CD14-positive monocyte (primary cell): ENCODE data around the gene RBBP9. TPM values are rescaled to one million over a fixed set of nuclear protein-coding genes. Genes with fewer than 3 reads are reported as not detected.
"Not testable (repeated sequence)": the region's sequence is repeated elsewhere in the genome, so short reads cannot be mapped to it uniquely, and the experiment has no call there.

ENCODE experiments used
- DNase-seq, 3 donors: peaks; one replicate each; pipeline ENCODE4 v3.0.0-alpha.2; 2011 to 2022
- H2AFZ ChIP-seq: 2 replicates; pipeline ENCODE4 v1.6.0; 2012; ENCODE audit warnings: mild to moderate bottlenecking, low read depth, low read length, inconsistent platforms; ENCODE audit not compliant: insufficient read depth, poor library complexity, severe bottlenecking
- H3K27ac ChIP-seq, 2 donors: 1 replicate in 1 of 2; 2 replicates in 1 of 2; pipeline ENCODE4 v1.5.1; 2012 to 2013; ENCODE audit warnings: low read length in 2 of 2, control low read depth in 1 of 2, inconsistent platforms in 1 of 2, low read depth in 1 of 2, mild to moderate bottlenecking in 1 of 2
- H3K27me3 ChIP-seq, 2 donors: one replicate each; pipeline versions ENCODE4 v1.6.0 to v1.6.1; 2011 to 2013; ENCODE audit warnings: low read length in 2 of 2; ENCODE audit not compliant: control insufficient read depth in 2 of 2, insufficient read depth in 2 of 2
- H3K36me3 ChIP-seq, 2 donors: replicated peaks in 1 of 2; 1 replicate in 1 of 2; 2 replicates in 1 of 2; pipeline versions ENCODE4 v1.5.1 to v1.6.1; 2012 to 2013; ENCODE audit warnings: low read length in 2 of 2, control low read depth in 1 of 2, inconsistent platforms in 1 of 2, mild to moderate bottlenecking in 1 of 2; ENCODE audit not compliant: insufficient read depth in 2 of 2, control insufficient read depth in 1 of 2
- H3K4me1 ChIP-seq, 2 donors: 1 replicate in 1 of 2; 2 replicates in 1 of 2; pipeline versions ENCODE4 v1.5.1 to v1.6.1; 2012 to 2013; ENCODE audit warnings: low read length in 2 of 2, control low read depth in 1 of 2, inconsistent platforms in 1 of 2, mild to moderate bottlenecking in 1 of 2, moderate library complexity in 1 of 2; ENCODE audit not compliant: insufficient read depth in 2 of 2, control insufficient read depth in 1 of 2
- H3K4me2 ChIP-seq: replicated peaks from 2 replicates; pipeline ENCODE3; 2012; ENCODE audit warnings: low read length, moderate library complexity, mild to moderate bottlenecking; ENCODE audit not compliant: poor library complexity, severe bottlenecking; ENCODE audit errors: extremely low read depth
- H3K4me3 ChIP-seq, 3 experiments: fragments of 200-600 bp in 1 of 3; sonication (generic) in 1 of 3; replicated peaks in 1 of 3; 1 replicate in 2 of 3; 2 replicates in 1 of 3; pipeline ENCODE4 v1.5.1; 2011 to 2013; ENCODE audit warnings: low read length in 3 of 3, mild to moderate bottlenecking in 3 of 3, control low read depth in 2 of 3, low read depth in 2 of 3, inconsistent platforms in 1 of 3, moderate library complexity in 1 of 3
- H3K79me2 ChIP-seq: 2 replicates; pipeline ENCODE4 v1.6.0; 2012; ENCODE audit warnings: mild to moderate bottlenecking, control low read depth, inconsistent platforms, low read length, moderate library complexity; ENCODE audit not compliant: insufficient read depth
- H3K9ac ChIP-seq: 2 replicates; pipeline ENCODE4 v1.6.0; 2017; ENCODE audit warnings: low read length, mild to moderate bottlenecking; ENCODE audit not compliant: insufficient read depth, poor library complexity, severe bottlenecking
- H3K9me3 ChIP-seq, 2 donors: replicated peaks in 1 of 2; 1 replicate in 1 of 2; 2 replicates in 1 of 2; pipeline versions ENCODE4 v1.5.1 to v1.6.1; 2012 to 2013; ENCODE audit warnings: low read length in 2 of 2, control low read depth in 1 of 2; ENCODE audit not compliant: control insufficient read depth in 1 of 2, insufficient read depth in 1 of 2
- H4K20me1 ChIP-seq: 2 replicates; pipeline ENCODE4 v1.6.0; 2012; ENCODE audit warnings: mild to moderate bottlenecking, low read length, control low read depth, moderate library complexity; ENCODE audit not compliant: insufficient read depth
- H3K27ac Mint-ChIP-seq, 7 donors: one replicate each; pipeline ENCODE4 v1.8.0; 2020; ENCODE audit warnings: mild to moderate bottlenecking in 7 of 7, mixed read lengths in 7 of 7, moderate library complexity in 6 of 7, inconsistent platforms in 2 of 7
- H3K27me3 Mint-ChIP-seq, 3 donors: one replicate each; pipeline ENCODE4 v1.8.0; 2021 to 2022; ENCODE audit warnings: low read depth in 3 of 3, mild to moderate bottlenecking in 3 of 3, mixed read lengths in 3 of 3, moderate library complexity in 3 of 3, inconsistent platforms in 1 of 3
- H3K36me3 Mint-ChIP-seq, 2 donors: one replicate each; pipeline ENCODE4 v1.8.0; 2020; ENCODE audit warnings: mixed read lengths in 2 of 2, inconsistent platforms in 1 of 2, mild to moderate bottlenecking in 1 of 2
- H3K4me1 Mint-ChIP-seq: one replicate; pipeline ENCODE4 v1.8.0; 2020; ENCODE audit warnings: mild to moderate bottlenecking, mixed read lengths
- H3K4me3 Mint-ChIP-seq, 2 donors: one replicate each; pipeline ENCODE4 v1.8.0; 2020; ENCODE audit warnings: mild to moderate bottlenecking in 2 of 2, mixed read lengths in 2 of 2, moderate library complexity in 1 of 2
- H3K9me3 Mint-ChIP-seq, 7 donors: one replicate each; pipeline ENCODE4 v1.8.0; 2020 to 2022; ENCODE audit warnings: mixed read lengths in 7 of 7, mild to moderate bottlenecking in 6 of 7, moderate library complexity in 6 of 7, inconsistent platforms in 2 of 7
- CTCF ChIP-seq: fragments of 200-600 bp; IDR thresholded peaks from one replicate; pipeline ENCODE4 v1.8.0; 2022; ENCODE audit warnings: antibody characterized with exemption, mild to moderate bottlenecking
- WGBS: methylation state at CpG from one replicate; pipeline ENCODE4 v1.1.5; 2013; ENCODE audit warnings: missing lambda C conversion rate; ENCODE audit not compliant: insufficient coverage; 5-methylcytosine and 5-hydroxymethylcytosine counted together
- intact Hi-C, 2 donors: fragments of 100-400 bp; cut with micrococcal nuclease; formaldehyde crosslinking; loops; one replicate each; pipeline versions ENCODE4 v1.15.0 to v1.15.1; 2023
- polyA plus RNA-seq, 3 donors: library from polyadenylated mRNA; depleted of rRNA in 1 of 3; unstranded in 2 of 3; stranded (reverse) in 1 of 3; fragments of 300-500 nt in 2 of 3; fragments of >200 nt in 1 of 3; fragmentation: Illumina TruSeq in 2 of 3; gene quantifications; 1 replicate in 2 of 3; 2 replicates in 1 of 3; pipeline ENCODE4 v1.2.3, GENCODE V29; 2012 to 2021

The RBBP9 gene
- polyA plus RNA-seq, 3 donors = 3.5 to 6.9 (median 5.2) TPM

GRCh38 chr20:18527836-18528235 lies 30.8 kb upstream of the RBBP9 start:
- peaks cover 0 to 1% (median 0%) of the 10 kb centered on the region in 3 donors for H3K27me3 Mint-ChIP-seq
- H3K79me2 ChIP-seq = peaks cover 4% of the 10 kb centered on the region
- no peaks in the 10 kb centered on the region for H3K4me1 Mint-ChIP-seq
- H3K9ac ChIP-seq = no peak overlapping the region
- no peak overlapping the region for H3K27ac ChIP-seq
- H4K20me1 ChIP-seq = peaks cover 5% of the 10 kb centered on the region
- no peak overlapping the region for H3K4me3 ChIP-seq
- H3K4me3 Mint-ChIP-seq = no peak overlapping the region
- WGBS = 100% methylated on average over 1 of the region's 2 CpGs
- H2AFZ ChIP-seq = no peak overlapping the region
- intact Hi-C loops = no loop called here
- peaks cover 92% of the 10 kb centered on the region in 2 donors for H3K36me3 ChIP-seq
- H3K27me3 ChIP-seq = no peaks in the 10 kb centered on the region
- H3K9me3 Mint-ChIP-seq = no peaks in the 10 kb centered on the region
- H3K27ac Mint-ChIP-seq = no peak overlapping the region
- DNase-seq = no peak
- no peaks in the 10 kb centered on the region for H3K4me1 ChIP-seq
- no peaks in the 10 kb centered on the region for H3K9me3 ChIP-seq
- H3K36me3 Mint-ChIP-seq = peaks cover 81 to 98% of the 10 kb centered on the region in 2 donors
- no peak overlapping the region for H3K4me2 ChIP-seq
- TF ChIP-seq CTCF = no peak

- no peak for DNase-seq
- no peaks in the 10 kb centered on the region for H3K4me1 Mint-ChIP-seq
- Histone ChIP-seq H3K9me3 (no peaks in the 10 kb centered on the region), H3K9ac (no peak overlapping the region), H3K4me3 (no peak overlapping the region), H2AFZ (no peak overlapping the region), H3K4me2 (no peak overlapping the region), H4K20me1 (peaks cover 6% of the 10 kb centered on the region), H3K27ac (no peak overlapping the region), H3K4me1 (no peaks in the 10 kb centered on the region), H3K36me3 (peaks cover 87 to 89% of the 10 kb centered on the region in 2 donors), H3K27me3 (no peaks in the 10 kb centered on the region), H3K79me2 (peaks cover 4% of the 10 kb centered on the region)
- WGBS = 100% methylated on average over 1 of the region's 2 CpGs
- H3K9me3 Mint-ChIP-seq = no peaks in the 10 kb centered on the region
- H3K4me3 Mint-ChIP-seq = no peak overlapping the region
- no peak overlapping the region for H3K27ac Mint-ChIP-seq
- H3K36me3 Mint-ChIP-seq = peaks cover 76 to 93% of the 10 kb centered on the region in 2 donors
- peaks cover 0 to 1% (median 0%) of the 10 kb centered on the region in 3 donors for H3K27me3 Mint-ChIP-seq
- TF ChIP-seq CTCF = no peak
- intact Hi-C loops = no loop called here
Measured at GRCh38 chr20:18527339-18527738, 30.3 kb upstream of the RBBP9 start.

- H3K9me3 Mint-ChIP-seq, H3K4me3 Mint-ChIP-seq, H3K4me3 ChIP-seq, H2AFZ ChIP-seq, H3K9me3 ChIP-seq, H3K27ac ChIP-seq, H3K27me3 Mint-ChIP-seq, H3K9ac ChIP-seq, H3K4me2 ChIP-seq, H4K20me1 ChIP-seq, H3K27me3 ChIP-seq, H3K4me1 Mint-ChIP-seq, H3K4me1 ChIP-seq, intact Hi-C loops, DNase-seq, H3K79me2 ChIP-seq: not testable (repeated sequence)
- H3K27ac Mint-ChIP-seq = peak overlapping the region in 1 of 7 donors; percentile 44
- H3K36me3 Mint-ChIP-seq = peaks cover 70 to 87% of the 10 kb centered on the region in 2 donors
- H3K36me3 ChIP-seq = peaks cover 85 to 89% of the 10 kb centered on the region in 2 donors
- 98% methylated on average over 7 of the region's 14 CpGs for WGBS
Measured at GRCh38 chr20:18526761-18527160, 29.7 kb upstream of the RBBP9 start.
